ENCODE measurements around the gene COBL.
"Not testable (repeated sequence)": the region's sequence is repeated elsewhere in the genome, so short reads cannot be mapped to it uniquely, and the experiment has no call there.

Gene COBL

GRCh38 chr7:50994753-50995319 is 321.8 kb downstream of the COBL start:
- no peak for DNase-seq (ENCODE audit: low spot score)

- not testable (repeated sequence) for DNase-seq (ENCODE audit: low spot score)
These were observed 326.4 kb downstream of the COBL start for GRCh38 chr7:50990214-50990613.

GRCh38 chr7:50988988-50989387 is 327.6 kb downstream of the COBL start:
- DNase-seq (ENCODE audit: low spot score), result no peak

GRCh38 chr7:50988465-50988864 is 328.1 kb downstream of the COBL start:
- peak; percentile 42 for DNase-seq (ENCODE audit: low spot score)

GRCh38 chr7:50985096-50985495 is 331.5 kb downstream of the COBL start:
- no peak for DNase-seq (ENCODE audit: low spot score)

- no peak for DNase-seq (ENCODE audit: low spot score)
These were observed 332.8 kb downstream of the COBL start for GRCh38 chr7:50983850-50984249.

- peak; percentile 38 for DNase-seq (ENCODE audit: low spot score)
These were observed 334.0 kb downstream of the COBL start for GRCh38 chr7:50982626-50983025.

- DNase-seq (ENCODE audit: low spot score), result no peak
These were observed 334.9 kb downstream of the COBL start for GRCh38 chr7:50981743-50982142.

- DNase-seq (ENCODE audit: low spot score), result no peak
These were observed 336.2 kb downstream of the COBL start for GRCh38 chr7:50980411-50980810.

GRCh38 chr7:50978633-50979215 is 337.9 kb downstream of the COBL start:
- DNase-seq (ENCODE audit: low spot score), result peak; percentile 40

- no peak for DNase-seq (ENCODE audit: low spot score)
These were observed 339.2 kb downstream of the COBL start for GRCh38 chr7:50977421-50977820.

GRCh38 chr7:50976064-50976463 is 340.5 kb downstream of the COBL start:
- DNase-seq (ENCODE audit: low spot score), result no peak

GRCh38 chr7:50974240-50974639 is 342.4 kb downstream of the COBL start:
- no peak for DNase-seq (ENCODE audit: low spot score)

GRCh38 chr7:50973814-50974213 is 342.8 kb downstream of the COBL start:
- no peak for DNase-seq (ENCODE audit: low spot score)

- peak; percentile 50 for DNase-seq (ENCODE audit: low spot score)
These were observed 346.5 kb downstream of the COBL start for GRCh38 chr7:50970092-50970491.
